Activated CD8-positive, alpha-beta memory T cell treated with anti-CD3 and anti-CD28 coated beads for 48 hours (primary cell): ENCODE data around the gene LILRA6.

ENCODE experiments used
- DNase-seq, 3 experiments: peaks; one replicate each; pipeline ENCODE4 v3.0.0-alpha.2; 2020; ENCODE audit warnings: low read depth in 2 of 3, low spot score in 2 of 3

Gene LILRA6

GRCh38 chr19:54189145-54189734 lies 53.4 kb downstream of the LILRA6 start, which contains the start of gene MBOAT7:
Gene MBOAT7 (minus strand): TSS chr19:54189580. CDS start chr19:54188508, 1,072 bp downstream.
- DNase-seq = no peak

DNA sequence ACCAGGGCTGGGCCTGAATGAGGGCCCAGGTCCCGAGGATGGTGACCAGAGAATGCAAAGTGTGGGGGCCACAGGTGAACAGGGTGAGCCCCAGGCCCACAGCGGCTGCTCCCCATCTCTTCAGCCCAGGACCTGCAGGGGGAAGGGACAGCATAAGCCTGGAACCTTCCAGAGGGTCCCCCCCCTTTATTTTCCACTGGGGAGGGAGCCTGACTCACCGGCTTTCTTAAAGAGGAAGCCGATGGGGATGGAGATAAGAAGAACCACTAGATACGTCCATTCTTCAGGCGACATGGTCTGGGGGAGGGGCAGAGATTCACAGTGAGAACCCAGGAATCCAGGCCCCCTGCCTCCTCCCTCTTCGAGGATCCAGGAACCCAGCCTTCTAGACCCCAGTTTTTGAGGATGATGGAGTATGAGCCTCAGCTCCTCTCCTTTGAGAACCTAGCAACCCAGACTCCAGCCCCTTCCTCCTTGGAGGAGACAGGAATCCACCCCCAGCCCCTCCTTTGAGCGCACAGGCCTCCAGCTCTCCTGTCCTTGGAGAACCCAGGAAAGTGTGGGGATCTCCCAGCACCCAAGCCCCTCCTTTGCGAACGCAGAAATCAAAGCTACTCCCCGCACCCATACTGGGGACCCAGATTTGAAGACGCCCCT lies 54.2 kb downstream of the LILRA6 start:
- no peak for DNase-seq

DNA sequence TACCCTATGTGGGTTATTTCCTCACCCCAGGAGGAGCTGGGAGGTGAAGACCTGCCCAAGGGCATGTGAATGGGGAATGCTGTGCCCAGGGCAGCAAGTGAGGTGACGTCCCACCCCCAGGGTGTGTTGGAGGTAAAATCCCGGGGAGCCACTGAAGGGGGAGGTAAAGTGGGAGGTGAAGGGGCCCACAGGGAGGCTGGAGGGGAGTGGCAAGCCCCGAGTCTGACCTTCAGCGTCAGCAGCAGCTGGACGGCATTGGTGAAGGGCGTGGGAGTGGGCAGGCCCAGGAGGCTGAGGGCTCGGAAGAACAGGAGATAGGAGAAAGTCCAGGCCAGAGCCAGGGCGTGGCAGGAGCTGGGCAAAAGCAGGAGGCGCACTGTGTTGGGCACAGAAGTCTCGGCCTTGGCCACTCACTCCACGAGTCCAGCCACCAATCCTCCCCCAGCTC lies 55.6 kb downstream of the LILRA6 start:
- DNase-seq = no peak
